VCaP (cell line): ENCODE measurements around the gene MAP3K6.

Experiments used
- H3K27ac ChIP-seq: fragments of 450-650 bp; 2 replicates; pipeline ENCODE4 v1.5.1; 2017
- TF ChIP-seq, protein P1 (sequence below): fragments of 450-650 bp; conservative IDR thresholded peaks from 2 replicates; pipeline ENCODE4 v1.5.1; 2017; ENCODE audit warnings: mild to moderate bottlenecking, moderate library complexity

Gene MAP3K6, protein sequence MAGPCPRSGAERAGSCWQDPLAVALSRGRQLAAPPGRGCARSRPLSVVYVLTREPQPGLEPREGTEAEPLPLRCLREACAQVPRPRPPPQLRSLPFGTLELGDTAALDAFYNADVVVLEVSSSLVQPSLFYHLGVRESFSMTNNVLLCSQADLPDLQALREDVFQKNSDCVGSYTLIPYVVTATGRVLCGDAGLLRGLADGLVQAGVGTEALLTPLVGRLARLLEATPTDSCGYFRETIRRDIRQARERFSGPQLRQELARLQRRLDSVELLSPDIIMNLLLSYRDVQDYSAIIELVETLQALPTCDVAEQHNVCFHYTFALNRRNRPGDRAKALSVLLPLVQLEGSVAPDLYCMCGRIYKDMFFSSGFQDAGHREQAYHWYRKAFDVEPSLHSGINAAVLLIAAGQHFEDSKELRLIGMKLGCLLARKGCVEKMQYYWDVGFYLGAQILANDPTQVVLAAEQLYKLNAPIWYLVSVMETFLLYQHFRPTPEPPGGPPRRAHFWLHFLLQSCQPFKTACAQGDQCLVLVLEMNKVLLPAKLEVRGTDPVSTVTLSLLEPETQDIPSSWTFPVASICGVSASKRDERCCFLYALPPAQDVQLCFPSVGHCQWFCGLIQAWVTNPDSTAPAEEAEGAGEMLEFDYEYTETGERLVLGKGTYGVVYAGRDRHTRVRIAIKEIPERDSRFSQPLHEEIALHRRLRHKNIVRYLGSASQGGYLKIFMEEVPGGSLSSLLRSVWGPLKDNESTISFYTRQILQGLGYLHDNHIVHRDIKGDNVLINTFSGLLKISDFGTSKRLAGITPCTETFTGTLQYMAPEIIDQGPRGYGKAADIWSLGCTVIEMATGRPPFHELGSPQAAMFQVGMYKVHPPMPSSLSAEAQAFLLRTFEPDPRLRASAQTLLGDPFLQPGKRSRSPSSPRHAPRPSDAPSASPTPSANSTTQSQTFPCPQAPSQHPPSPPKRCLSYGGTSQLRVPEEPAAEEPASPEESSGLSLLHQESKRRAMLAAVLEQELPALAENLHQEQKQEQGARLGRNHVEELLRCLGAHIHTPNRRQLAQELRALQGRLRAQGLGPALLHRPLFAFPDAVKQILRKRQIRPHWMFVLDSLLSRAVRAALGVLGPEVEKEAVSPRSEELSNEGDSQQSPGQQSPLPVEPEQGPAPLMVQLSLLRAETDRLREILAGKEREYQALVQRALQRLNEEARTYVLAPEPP (N-terminal part only)

DNA sequence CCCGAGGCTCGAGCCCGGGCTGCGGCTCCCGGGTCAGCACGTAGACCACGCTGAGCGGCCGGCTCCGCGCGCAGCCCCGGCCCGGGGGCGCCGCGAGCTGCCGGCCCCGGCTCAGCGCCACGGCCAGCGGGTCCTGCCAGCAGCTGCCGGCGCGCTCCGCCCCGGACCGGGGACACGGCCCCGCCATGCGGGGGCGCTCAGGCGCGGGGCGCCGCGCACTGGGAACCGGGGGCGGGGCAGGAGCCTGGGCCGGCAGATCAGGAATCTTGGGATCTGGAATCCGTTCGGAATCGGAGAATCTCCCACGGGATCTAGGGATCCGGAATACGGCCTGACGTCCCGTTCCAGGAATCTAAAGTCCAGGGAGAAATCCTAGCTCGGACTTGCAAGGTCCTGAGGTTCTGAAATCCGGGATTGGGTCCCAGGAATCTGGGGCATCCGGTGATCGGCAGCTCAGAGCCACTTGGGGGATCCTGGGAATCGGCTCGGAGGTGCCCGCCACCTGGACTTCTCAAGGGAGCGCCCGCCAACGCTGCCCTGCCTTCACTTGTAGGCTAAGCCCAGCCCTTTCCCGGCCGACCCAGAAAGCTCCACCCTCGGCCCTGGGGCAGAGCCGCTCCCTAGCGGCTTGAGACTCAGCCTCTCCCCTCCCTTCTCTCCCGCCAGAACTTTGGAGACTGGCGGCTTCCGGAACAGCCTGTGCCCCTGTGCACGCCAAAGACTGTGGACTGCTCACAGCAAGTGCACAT lies at the start of gene MAP3K6:
MAP3K6 (minus strand) TSS at position 551 of the 749 bp plus-strand sequence; CDS start at position 187, 364 bp downstream.
- H3K27ac ChIP-seq, result peak within 1 kb of the TSS; percentile 86
- TF ChIP-seq, protein P1, sequence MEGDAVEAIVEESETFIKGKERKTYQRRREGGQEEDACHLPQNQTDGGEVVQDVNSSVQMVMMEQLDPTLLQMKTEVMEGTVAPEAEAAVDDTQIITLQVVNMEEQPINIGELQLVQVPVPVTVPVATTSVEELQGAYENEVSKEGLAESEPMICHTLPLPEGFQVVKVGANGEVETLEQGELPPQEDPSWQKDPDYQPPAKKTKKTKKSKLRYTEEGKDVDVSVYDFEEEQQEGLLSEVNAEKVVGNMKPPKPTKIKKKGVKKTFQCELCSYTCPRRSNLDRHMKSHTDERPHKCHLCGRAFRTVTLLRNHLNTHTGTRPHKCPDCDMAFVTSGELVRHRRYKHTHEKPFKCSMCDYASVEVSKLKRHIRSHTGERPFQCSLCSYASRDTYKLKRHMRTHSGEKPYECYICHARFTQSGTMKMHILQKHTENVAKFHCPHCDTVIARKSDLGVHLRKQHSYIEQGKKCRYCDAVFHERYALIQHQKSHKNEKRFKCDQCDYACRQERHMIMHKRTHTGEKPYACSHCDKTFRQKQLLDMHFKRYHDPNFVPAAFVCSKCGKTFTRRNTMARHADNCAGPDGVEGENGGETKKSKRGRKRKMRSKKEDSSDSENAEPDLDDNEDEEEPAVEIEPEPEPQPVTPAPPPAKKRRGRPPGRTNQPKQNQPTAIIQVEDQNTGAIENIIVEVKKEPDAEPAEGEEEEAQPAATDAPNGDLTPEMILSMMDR, result peak; percentile 82

DNA sequence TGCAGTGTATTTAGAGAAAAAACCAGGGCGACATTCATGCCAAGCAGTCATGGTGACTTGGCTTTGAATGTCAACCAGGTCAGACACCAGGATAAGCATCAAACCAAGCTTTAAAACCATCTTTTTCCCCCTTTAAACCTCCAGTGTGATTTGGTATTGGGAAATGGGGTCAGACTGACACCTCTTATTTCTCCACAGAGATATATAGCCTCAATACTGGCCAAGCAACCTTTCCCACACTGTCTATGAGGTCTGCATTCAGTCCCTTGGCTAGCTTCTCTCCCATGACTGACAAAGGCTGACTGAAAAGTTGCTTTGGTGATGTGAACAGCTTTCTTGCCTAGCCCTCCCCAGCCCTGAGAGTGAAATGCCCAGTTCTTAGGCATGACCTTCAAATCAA lies 47.3 kb upstream of the MAP3K6 start:
- H3K27ac ChIP-seq, result no peak overlapping the region
- TF ChIP-seq, protein P1, result no peak

DNA sequence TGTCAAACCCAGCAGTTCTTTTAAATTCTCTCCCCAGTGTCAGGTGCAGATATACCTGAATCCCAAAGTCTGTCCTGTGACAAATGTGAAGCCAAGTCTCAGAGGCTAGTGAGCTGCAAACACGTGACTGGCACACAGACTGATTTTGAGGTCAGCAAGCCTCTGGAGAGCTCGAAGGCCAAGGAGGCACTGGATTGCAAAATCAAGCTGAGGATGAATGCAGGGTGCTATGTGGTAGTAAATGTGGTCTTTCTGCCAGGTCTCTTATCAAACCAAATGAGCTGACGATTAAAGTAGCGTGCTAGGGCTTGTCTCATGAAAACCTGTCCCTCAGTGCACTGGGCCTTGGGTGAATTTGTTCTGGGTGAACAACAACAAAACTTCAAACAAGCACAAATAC lies 46.2 kb upstream of the MAP3K6 start:
- TF ChIP-seq, protein P1, result no peak
- H3K27ac ChIP-seq, result no peak overlapping the region

DNA sequence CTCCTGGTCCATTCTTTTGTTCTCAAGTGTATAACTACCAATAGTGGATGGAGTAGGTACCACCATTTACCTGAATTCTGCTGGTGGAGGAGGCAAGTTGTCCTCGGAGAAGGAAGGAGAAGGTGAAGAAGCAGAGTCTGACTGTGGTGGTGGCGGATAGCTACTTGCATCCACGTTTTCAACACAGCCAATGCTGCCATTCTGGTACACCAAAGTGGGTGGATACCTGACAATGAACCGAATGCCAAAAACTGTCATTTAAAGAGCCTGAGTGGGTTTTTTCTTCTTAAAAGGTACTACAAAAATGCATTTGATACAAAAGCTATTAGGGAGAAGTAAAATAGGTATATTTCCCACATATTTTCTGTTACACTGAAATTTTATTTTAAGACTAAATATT lies 45.7 kb upstream of the MAP3K6 start:
- TF ChIP-seq, protein P1, result no peak
- H3K27ac ChIP-seq, result no peak overlapping the region

DNA sequence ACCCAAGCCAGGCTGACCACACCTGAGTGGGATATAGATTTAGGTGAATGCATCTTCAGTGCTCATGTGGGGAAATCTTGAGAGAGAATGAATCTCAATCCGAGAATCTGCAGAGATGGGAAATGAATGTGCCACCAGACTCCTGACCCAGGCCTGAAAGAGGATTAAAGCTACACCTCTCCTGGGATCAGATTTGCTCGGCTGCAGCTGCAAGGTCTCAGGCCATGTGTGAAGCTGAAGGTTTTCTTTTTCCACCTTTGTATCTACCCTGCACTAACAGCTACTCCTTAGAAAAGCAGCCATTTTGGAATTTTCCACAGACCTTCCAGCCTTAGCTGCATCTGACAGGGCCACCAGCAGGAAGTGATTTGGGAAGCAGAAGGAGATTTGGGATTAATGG lies 43.9 kb upstream of the MAP3K6 start:
- TF ChIP-seq, protein P1, result no peak
- no peak overlapping the region for H3K27ac ChIP-seq

DNA sequence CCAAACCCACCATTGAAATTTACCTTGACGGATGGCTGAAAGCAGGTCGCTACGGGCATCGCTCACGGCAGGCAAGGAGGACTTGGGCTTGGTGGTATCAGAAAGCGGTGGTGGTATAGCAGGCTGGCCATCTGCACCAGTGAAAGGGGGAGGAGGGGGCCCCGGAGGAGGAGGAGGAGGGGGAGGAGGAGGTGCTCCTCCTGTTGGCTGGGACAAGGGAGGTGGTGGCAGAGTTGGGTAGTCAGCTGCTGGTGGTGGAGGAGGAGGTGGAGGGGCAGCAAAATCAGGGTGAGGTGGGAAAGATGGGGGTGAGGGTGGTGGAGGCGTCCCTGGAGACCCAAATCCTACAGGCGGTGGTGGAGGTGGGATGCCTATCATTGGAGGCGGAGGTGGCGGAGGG lies 42.9 kb upstream of the MAP3K6 start:
- no peak overlapping the region for H3K27ac ChIP-seq
- TF ChIP-seq, protein P1, result no peak
